Ishikawa (cell line): ENCODE data around the gene ROR1.

Experiments used
- CEBPB ChIP-seq: IDR thresholded peaks from 2 replicates; pipeline ENCODE4 v1.6.1; 2012
- CREB1 ChIP-seq: IDR thresholded peaks from 2 replicates; pipeline ENCODE4 v1.6.1; 2012; ENCODE audit warnings: low read depth
- EGR1 ChIP-seq: IDR thresholded peaks from 2 replicates; pipeline ENCODE4 v1.6.1; 2012
- EP300 ChIP-seq: IDR thresholded peaks from 2 replicates; pipeline ENCODE4 v1.6.1; 2012; ENCODE audit warnings: borderline replicate concordance
- FOXM1 ChIP-seq: IDR thresholded peaks from 2 replicates; pipeline ENCODE4 v1.6.1; 2012; ENCODE audit warnings: low read depth, borderline replicate concordance
- MAX ChIP-seq: IDR thresholded peaks from 2 replicates; pipeline ENCODE4 v1.6.1; 2012
- NFIC ChIP-seq: IDR thresholded peaks from 2 replicates; pipeline ENCODE4 v1.6.1; 2012
- RAD21 ChIP-seq: IDR thresholded peaks from 2 replicates; pipeline ENCODE4 v1.6.1; 2012; ENCODE audit warnings: low read depth
- REST ChIP-seq: IDR thresholded peaks from 2 replicates; pipeline ENCODE4 v1.6.1; 2012; ENCODE audit warnings: low read depth, mild to moderate bottlenecking
- TAF1 ChIP-seq: IDR thresholded peaks from 2 replicates; pipeline ENCODE4 v1.6.1; 2012; ENCODE audit warnings: low read depth, mild to moderate bottlenecking
- TCF12 ChIP-seq: IDR thresholded peaks from 2 replicates; pipeline ENCODE4 v1.6.1; 2012; ENCODE audit warnings: low read depth
- TEAD4 ChIP-seq: IDR thresholded peaks from 2 replicates; pipeline ENCODE4 v1.6.1; 2012
- USF1 ChIP-seq: IDR thresholded peaks from 2 replicates; pipeline ENCODE4 v1.6.1; 2012
- YY1 ChIP-seq: IDR thresholded peaks from 2 replicates; pipeline ENCODE4 v1.6.1; 2012; ENCODE audit warnings: low read depth
- ZBTB7A ChIP-seq: IDR thresholded peaks from 2 replicates; pipeline ENCODE4 v1.6.1; 2012; ENCODE audit warnings: low read depth

Gene ROR1

GRCh38 chr1:64161357-64161941 is 387.6 kb downstream of the ROR1 start:
- TF ChIP-seq ZBTB7A: no peak
- TF ChIP-seq EGR1: no peak
- TF ChIP-seq NFIC: no peak
- TF ChIP-seq TEAD4: no peak
- no peak for TF ChIP-seq CEBPB
- no peak for TF ChIP-seq USF1
- TF ChIP-seq RAD21: no peak
- no peak for TF ChIP-seq TAF1
- TF ChIP-seq FOXM1: no peak
- TF ChIP-seq MAX: no peak
- TF ChIP-seq EP300: no peak
- no peak for TF ChIP-seq TCF12
- no peak for TF ChIP-seq CREB1
- no peak for TF ChIP-seq YY1
- no peak for TF ChIP-seq REST

GRCh38 chr1:64162151-64162550 is 388.3 kb downstream of the ROR1 start:
- TF ChIP-seq USF1 (no peak), CEBPB (no peak), TEAD4 (no peak), EGR1 (no peak), RAD21 (no peak), ZBTB7A (no peak), CREB1 (no peak), TCF12 (no peak), EP300 (no peak), FOXM1 (no peak), NFIC (no peak), TAF1 (no peak), REST (no peak), MAX (no peak), YY1 (no peak)

GRCh38 chr1:64162804-64163203 is 389.0 kb downstream of the ROR1 start:
- TF ChIP-seq RAD21 (no peak), REST (no peak), CEBPB (no peak), TEAD4 (no peak), FOXM1 (no peak), NFIC (no peak), TAF1 (no peak), MAX (no peak), TCF12 (no peak), USF1 (no peak), EGR1 (no peak), ZBTB7A (no peak), YY1 (no peak), EP300 (no peak), CREB1 (no peak)
